Fibroblast of lung (primary cell): ENCODE results near the gene EML4. TPM values are rescaled to one million over a fixed set of nuclear protein-coding genes. Genes with fewer than 3 reads are reported as not detected.
"Not testable (repeated sequence)": the region's sequence is repeated elsewhere in the genome, so short reads cannot be mapped to it uniquely, and the experiment has no call there.

Experiments used
- DNase-seq, 2 donors: peaks; one replicate each; pipeline versions ENCODE4 v3.0.0 to v3.0.0-alpha.2; 2010; ENCODE audit warnings: low read depth in 2 of 2
- H2AFZ ChIP-seq: 2 replicates; pipeline ENCODE4 v1.5.1; 2012; ENCODE audit warnings: low read length, control low read depth, inconsistent platforms
- H3K27ac ChIP-seq: 2 replicates; pipeline ENCODE4 v1.5.1; 2011; ENCODE audit warnings: low read length, control low read depth; ENCODE audit not compliant: insufficient read depth
- H3K27me3 ChIP-seq: 2 replicates; pipeline ENCODE4 v1.5.1; 2011; ENCODE audit warnings: mild to moderate bottlenecking, low read length; ENCODE audit not compliant: control insufficient read depth, insufficient read depth
- H3K36me3 ChIP-seq: 2 replicates; pipeline ENCODE4 v1.5.1; 2011; ENCODE audit warnings: low read length; ENCODE audit not compliant: control insufficient read depth, insufficient read depth
- H3K4me1 ChIP-seq: 2 replicates; pipeline ENCODE4 v1.5.1; 2011; ENCODE audit warnings: low read length; ENCODE audit not compliant: control insufficient read depth, insufficient read depth; ENCODE audit errors: extremely low read depth
- H3K4me2 ChIP-seq: 2 replicates; pipeline ENCODE4 v1.5.1; 2011; ENCODE audit warnings: low read length, control low read depth; ENCODE audit not compliant: insufficient read depth; ENCODE audit errors: extremely low read depth
- H3K4me3 ChIP-seq, 4 experiments: fragments of 200-600 bp in 1 of 4; sonication (generic) in 1 of 4; replicated peaks in 1 of 4; 2 replicates each; pipeline ENCODE4 v1.5.1; 2011 to 2016; ENCODE audit warnings: low read length in 4 of 4, low read depth in 3 of 4, mild to moderate bottlenecking in 3 of 4, control low read depth in 2 of 4, inconsistent platforms in 1 of 4, mixed read lengths in 1 of 4; ENCODE audit not compliant: insufficient read depth in 1 of 4; ENCODE audit errors: control extremely low read depth in 1 of 4
- H3K79me2 ChIP-seq: 2 replicates; pipeline ENCODE4 v1.5.1; 2012; ENCODE audit warnings: mild to moderate bottlenecking, low read length, inconsistent platforms; ENCODE audit not compliant: control insufficient read depth, insufficient read depth
- H3K9ac ChIP-seq: 2 replicates; pipeline ENCODE4 v1.5.1; 2011; ENCODE audit warnings: mild to moderate bottlenecking, low read length, control low read depth; ENCODE audit not compliant: insufficient read depth
- H3K9me3 ChIP-seq: 2 replicates; pipeline ENCODE4 v1.5.1; 2012; ENCODE audit warnings: low read depth, low read length; ENCODE audit not compliant: control insufficient read depth, insufficient read depth
- H4K20me1 ChIP-seq: 2 replicates; pipeline ENCODE4 v1.5.1; 2011; ENCODE audit warnings: low read length; ENCODE audit not compliant: control insufficient read depth, insufficient read depth; ENCODE audit errors: extremely low read depth
- EZH2 ChIP-seq: IDR thresholded peaks from 2 replicates; pipeline ENCODE4 v1.5.1; 2012; ENCODE audit warnings: low read length, control low read depth, mild to moderate bottlenecking; ENCODE audit errors: missing control alignments
- polyA plus RNA-seq, 2 donors: library from polyadenylated mRNA; depleted of rRNA in 1 of 2; stranded (reverse) in 1 of 2; unstranded in 1 of 2; fragments of >200 nt; gene quantifications; 2 replicates each; pipeline ENCODE4 v1.2.1, GENCODE V29; 2011 to 2012; ENCODE audit warnings: missing spikeins in 1 of 2
- total RNA-seq: library from RNA; depleted of rRNA; stranded (reverse); fragments of >200 nt; gene quantifications from 2 replicates; pipeline ENCODE4 v1.2.1, GENCODE V29; 2014
- TF ChIP-seq, protein P1 (sequence below), 2 donors: IDR thresholded peaks in 1 of 2; conservative IDR thresholded peaks in 1 of 2; 1 replicate in 1 of 2; 2 replicates in 1 of 2; pipeline ENCODE4 v1.5.1; 2011 to 2012; ENCODE audit warnings: low read length in 2 of 2, control low read depth in 1 of 2, inconsistent platforms in 1 of 2, low read depth in 1 of 2, mild to moderate bottlenecking in 1 of 2

The EML4 gene
- total and polyA plus RNA-seq, 2 donors (not counting 1 experiment from before 2014, with no cell fraction given), result 49.5 to 62.7 TPM

DNA sequence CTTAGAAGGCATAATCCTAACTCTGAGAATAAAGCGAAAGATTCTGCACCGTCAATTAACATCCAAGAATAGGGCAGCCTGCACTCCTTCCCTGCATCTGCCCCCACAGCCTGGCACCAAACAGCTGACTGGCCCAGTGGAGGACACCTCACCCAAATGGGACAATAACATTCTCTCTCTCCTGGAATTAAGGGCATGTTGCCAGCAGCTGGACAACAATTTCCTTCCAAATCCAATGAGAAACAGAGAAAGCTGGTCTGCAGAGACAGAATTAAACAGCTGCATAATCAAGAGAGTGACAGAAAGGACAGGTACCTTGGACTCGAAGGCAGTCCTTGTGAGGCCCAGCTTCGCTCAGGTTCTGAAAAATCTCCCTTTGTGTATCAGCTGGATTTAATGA lies 176.8 kb downstream of the EML4 start:
- no peak overlapping the region for H3K4me2 ChIP-seq
- H3K36me3 ChIP-seq, result peaks cover 4% of the 10 kb centered on the region
- H3K79me2 ChIP-seq, result peaks cover 26% of the 10 kb centered on the region
- no peaks in the 10 kb centered on the region for H3K27me3 ChIP-seq
- H3K9me3 ChIP-seq, result no peaks in the 10 kb centered on the region
- TF ChIP-seq, protein P1, sequence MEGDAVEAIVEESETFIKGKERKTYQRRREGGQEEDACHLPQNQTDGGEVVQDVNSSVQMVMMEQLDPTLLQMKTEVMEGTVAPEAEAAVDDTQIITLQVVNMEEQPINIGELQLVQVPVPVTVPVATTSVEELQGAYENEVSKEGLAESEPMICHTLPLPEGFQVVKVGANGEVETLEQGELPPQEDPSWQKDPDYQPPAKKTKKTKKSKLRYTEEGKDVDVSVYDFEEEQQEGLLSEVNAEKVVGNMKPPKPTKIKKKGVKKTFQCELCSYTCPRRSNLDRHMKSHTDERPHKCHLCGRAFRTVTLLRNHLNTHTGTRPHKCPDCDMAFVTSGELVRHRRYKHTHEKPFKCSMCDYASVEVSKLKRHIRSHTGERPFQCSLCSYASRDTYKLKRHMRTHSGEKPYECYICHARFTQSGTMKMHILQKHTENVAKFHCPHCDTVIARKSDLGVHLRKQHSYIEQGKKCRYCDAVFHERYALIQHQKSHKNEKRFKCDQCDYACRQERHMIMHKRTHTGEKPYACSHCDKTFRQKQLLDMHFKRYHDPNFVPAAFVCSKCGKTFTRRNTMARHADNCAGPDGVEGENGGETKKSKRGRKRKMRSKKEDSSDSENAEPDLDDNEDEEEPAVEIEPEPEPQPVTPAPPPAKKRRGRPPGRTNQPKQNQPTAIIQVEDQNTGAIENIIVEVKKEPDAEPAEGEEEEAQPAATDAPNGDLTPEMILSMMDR (conservative IDR thresholded peaks at IDR 0.05 in 1 of 2, IDR thresholded peaks at IDR 0.05 in 1 of 2; ENCODE audit: low read depth in 1 of 2, low read length in 2 of 2), result no peak
- TF ChIP-seq EZH2, result no peak
- no peak overlapping the region for H3K4me3 ChIP-seq
- no peak overlapping the region for H3K9ac ChIP-seq
- no peak overlapping the region for H2AFZ ChIP-seq
- no peak overlapping the region for H3K27ac ChIP-seq
- no peak for DNase-seq
- no peaks in the 10 kb centered on the region for H4K20me1 ChIP-seq
- H3K4me1 ChIP-seq, result peaks cover 14% of the 10 kb centered on the region

DNA sequence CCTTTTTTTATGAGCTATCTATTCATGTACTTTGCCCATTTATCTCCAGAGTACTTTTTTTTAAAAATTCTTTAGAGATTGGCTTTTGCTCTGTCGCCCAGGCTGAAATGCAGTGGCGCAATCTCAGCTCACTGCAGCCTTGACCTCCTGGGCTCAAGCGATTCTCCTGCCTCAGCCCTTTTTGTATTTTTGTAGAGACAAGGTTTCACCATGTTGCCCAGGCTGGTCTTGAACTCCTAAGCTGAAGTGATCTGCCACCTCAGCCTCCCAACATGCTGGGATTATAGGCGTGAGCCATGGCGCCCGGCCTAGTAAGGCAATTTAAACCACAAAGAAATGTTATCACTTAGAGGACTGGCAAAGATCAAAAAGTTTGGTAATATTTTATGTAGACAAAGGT lies 177.7 kb downstream of the EML4 start:
- Histone ChIP-seq H3K4me1 (peaks cover 13% of the 10 kb centered on the region), H3K79me2 (peaks cover 28% of the 10 kb centered on the region)
- H3K27ac ChIP-seq, DNase-seq, H2AFZ ChIP-seq, H3K27me3 ChIP-seq, H3K4me2 ChIP-seq, H3K4me3 ChIP-seq, H4K20me1 ChIP-seq, H3K36me3 ChIP-seq, H3K9me3 ChIP-seq, H3K9ac ChIP-seq: not testable (repeated sequence)

DNA sequence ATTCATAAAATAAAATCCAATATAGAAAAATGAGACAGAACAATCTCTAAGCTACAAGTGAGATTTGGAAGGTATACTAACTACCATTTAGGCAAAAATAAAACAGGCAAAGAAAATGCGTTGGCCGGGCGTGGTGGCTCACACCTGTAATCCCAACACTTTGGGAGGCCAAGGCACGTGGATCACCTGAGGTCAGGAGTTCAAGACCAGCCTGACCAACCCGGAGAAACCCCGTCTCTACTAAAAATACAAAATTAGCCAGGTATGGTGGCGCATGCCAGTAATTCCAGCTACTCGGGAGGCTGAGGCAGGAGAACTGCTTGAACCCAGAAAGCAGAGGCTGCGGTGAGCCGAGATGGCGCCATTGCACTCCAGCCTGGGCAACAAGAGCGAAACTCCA lies 178.4 kb downstream of the EML4 start:
- peaks cover 33% of the 10 kb centered on the region for H3K79me2 ChIP-seq
- DNase-seq, H2AFZ ChIP-seq, H3K36me3 ChIP-seq, H3K27ac ChIP-seq, H3K4me3 ChIP-seq, H4K20me1 ChIP-seq, H3K9me3 ChIP-seq, H3K27me3 ChIP-seq, H3K4me2 ChIP-seq, H3K4me1 ChIP-seq, H3K9ac ChIP-seq: not testable (repeated sequence)

GRCh38 chr2:42348113-42348805 lies 179.1 kb downstream of the EML4 start:
- Histone ChIP-seq H3K4me1 (no peaks in the 10 kb centered on the region), H3K9ac (no peak overlapping the region), H3K36me3 (peaks cover 7% of the 10 kb centered on the region), H4K20me1 (no peaks in the 10 kb centered on the region), H3K9me3 (no peaks in the 10 kb centered on the region), H3K79me2 (peaks cover 32% of the 10 kb centered on the region), H3K4me2 (no peak overlapping the region), H2AFZ (no peak overlapping the region), H3K4me3 (no peak overlapping the region), H3K27me3 (no peaks in the 10 kb centered on the region), H3K27ac (no peak overlapping the region)
- TF ChIP-seq, protein P1 (conservative IDR thresholded peaks at IDR 0.05 in 1 of 2, IDR thresholded peaks at IDR 0.05 in 1 of 2; ENCODE audit: low read depth in 1 of 2, low read length in 2 of 2), result no peak
- no peak for TF ChIP-seq EZH2
- no peak for DNase-seq
